ENCODE data around the gene RNF169. TPM values are rescaled to one million over a fixed set of nuclear protein-coding genes. Genes with fewer than 3 reads are reported as not detected.
"Not testable (repeated sequence)": the region's sequence is repeated elsewhere in the genome, so short reads cannot be mapped to it uniquely, and the experiment has no call there.

The RNF169 gene
- total RNA-seq, 1 donor from 2014 or later: 24.0 TPM

GRCh38 chr11:74749965-74750296, 1.3 kb downstream of the RNF169 start:
- DNase-seq (ENCODE audit: low spot score, unreplicated experiment): no peak
- H3K4me1 Mint-ChIP-seq (ENCODE audit: low read depth): peaks cover 21% of the 10 kb centered on the region
- no peaks in the 10 kb centered on the region for H3K27me3 Mint-ChIP-seq
- no peak for TF ChIP-seq CTCF (IDR thresholded peaks at IDR 0.05; ENCODE audit: unreplicated experiment)
- H3K36me3 Mint-ChIP-seq (ENCODE audit: insufficient read depth): peaks cover 4% of the 10 kb centered on the region
- no peaks in the 10 kb centered on the region for H3K9me3 Mint-ChIP-seq (ENCODE audit: low read depth)
- no peak overlapping the region for H3K27ac Mint-ChIP-seq
- peak overlapping the region; percentile 96 for H3K4me3 Mint-ChIP-seq (ENCODE audit: low read depth)

- Mint-ChIP-seq H3K4me3 (ENCODE audit: low read depth) (peak overlapping the region; percentile 44), H3K4me1 (ENCODE audit: low read depth) (peaks cover 27% of the 10 kb centered on the region)
- not testable (repeated sequence) for H3K27me3 Mint-ChIP-seq; DNase-seq (ENCODE audit: low spot score, unreplicated experiment); H3K36me3 Mint-ChIP-seq (ENCODE audit: insufficient read depth); H3K27ac Mint-ChIP-seq; H3K9me3 Mint-ChIP-seq (ENCODE audit: low read depth)
These were observed 1.9 kb downstream of the RNF169 start for GRCh38 chr11:74750598-74750997.

GRCh38 chr11:74751303-74751702, 2.7 kb downstream of the RNF169 start:
- H3K9me3 Mint-ChIP-seq (ENCODE audit: low read depth): peaks cover under 1% of the 10 kb centered on the region
- peaks cover 4% of the 10 kb centered on the region for H3K36me3 Mint-ChIP-seq (ENCODE audit: insufficient read depth)
- no peaks in the 10 kb centered on the region for H3K27me3 Mint-ChIP-seq
- peak overlapping the region; percentile 44 for H3K4me3 Mint-ChIP-seq (ENCODE audit: low read depth)
- peaks cover 29% of the 10 kb centered on the region for H3K4me1 Mint-ChIP-seq (ENCODE audit: low read depth)
- peak overlapping the region; percentile 56 for H3K27ac Mint-ChIP-seq
- no peak for DNase-seq (ENCODE audit: low spot score, unreplicated experiment)
- TF ChIP-seq CTCF (IDR thresholded peaks at IDR 0.05; ENCODE audit: unreplicated experiment): no peak

- Mint-ChIP-seq H3K9me3 (ENCODE audit: low read depth) (peaks cover 5% of the 10 kb centered on the region), H3K27ac (no peak overlapping the region), H3K36me3 (ENCODE audit: insufficient read depth) (peaks cover 8% of the 10 kb centered on the region), H3K27me3 (no peaks in the 10 kb centered on the region), H3K4me3 (ENCODE audit: low read depth) (no peak overlapping the region), H3K4me1 (ENCODE audit: low read depth) (peaks cover 16% of the 10 kb centered on the region)
- no peak for DNase-seq (ENCODE audit: low spot score, unreplicated experiment)
- TF ChIP-seq CTCF (IDR thresholded peaks at IDR 0.05; ENCODE audit: unreplicated experiment): no peak
These were observed 6.0 kb downstream of the RNF169 start for GRCh38 chr11:74754507-74755252.

GRCh38 chr11:74755395-74755995, 6.8 kb downstream of the RNF169 start:
- TF ChIP-seq CTCF (IDR thresholded peaks at IDR 0.05; ENCODE audit: unreplicated experiment): no peak
- H3K4me3 Mint-ChIP-seq (ENCODE audit: low read depth): no peak overlapping the region

GRCh38 chr11:74756571-74756970, 7.9 kb downstream of the RNF169 start:
- no peak for DNase-seq (ENCODE audit: low spot score, unreplicated experiment)
- Mint-ChIP-seq H3K4me3 (ENCODE audit: low read depth) (no peak overlapping the region), H3K27ac (no peak overlapping the region), H3K9me3 (ENCODE audit: low read depth) (peaks cover 5% of the 10 kb centered on the region), H3K27me3 (no peaks in the 10 kb centered on the region), H3K4me1 (ENCODE audit: low read depth) (peaks cover 10% of the 10 kb centered on the region), H3K36me3 (ENCODE audit: insufficient read depth) (peaks cover 5% of the 10 kb centered on the region)
- TF ChIP-seq CTCF (IDR thresholded peaks at IDR 0.05; ENCODE audit: unreplicated experiment): no peak

More at GRCh38 chr11:74755395-74755995, 6.8 kb downstream of the RNF169 start:
- H3K4me1 Mint-ChIP-seq (ENCODE audit: low read depth): peaks cover 12% of the 10 kb centered on the region
- H3K27me3 Mint-ChIP-seq: no peaks in the 10 kb centered on the region
- no peak for DNase-seq (ENCODE audit: low spot score, unreplicated experiment)
- H3K9me3 Mint-ChIP-seq (ENCODE audit: low read depth): peaks cover 5% of the 10 kb centered on the region
- H3K27ac Mint-ChIP-seq: peak overlapping the region; percentile 17
- H3K36me3 Mint-ChIP-seq (ENCODE audit: insufficient read depth): peaks cover 8% of the 10 kb centered on the region
